BE2C (cell line): ENCODE measurements around the gene ZNF827.

Experiments used
- DNase-seq: peaks from one replicate; pipeline ENCODE4 v3.0.0-alpha.2; 2020
- H3K27me3 ChIP-seq: fragments of 250-450 bp; sonication (Bioruptor Pico); 2 replicates; pipeline ENCODE4 v1.5.1; 2020; ENCODE audit warnings: mild to moderate bottlenecking
- H3K36me3 ChIP-seq: fragments of 250-450 bp; sonication (Bioruptor Pico); 2 replicates; pipeline ENCODE4 v1.5.1; 2020; ENCODE audit warnings: mild to moderate bottlenecking
- H3K4me1 ChIP-seq: fragments of 250-450 bp; sonication (Bioruptor Pico); 2 replicates; pipeline ENCODE4 v1.5.1; 2020
- H3K4me3 ChIP-seq: 2 replicates; pipeline ENCODE4 v1.5.1; 2011; ENCODE audit warnings: low read depth, low read length
- H3K9me3 ChIP-seq: fragments of 250-450 bp; sonication (Bioruptor Pico); 2 replicates; pipeline ENCODE4 v1.5.1; 2020
- CTCF ChIP-seq: IDR thresholded peaks from 2 replicates; pipeline ENCODE4 v1.5.1; 2012; ENCODE audit warnings: mild to moderate bottlenecking, low read depth, low read length

Gene ZNF827

GRCh38 chr4:145815626-145816025 is 123.0 kb downstream of the ZNF827 start:
- H3K9me3 ChIP-seq = no peaks in the 10 kb centered on the region
- no peaks in the 10 kb centered on the region for H3K27me3 ChIP-seq
- TF ChIP-seq CTCF = no peak
- H3K4me1 ChIP-seq = peaks cover 5% of the 10 kb centered on the region; the same call in 1 of the 2 replicates
- H3K36me3 ChIP-seq = peaks cover 3% of the 10 kb centered on the region
- no peak overlapping the region for H3K4me3 ChIP-seq
- DNase-seq = no peak

GRCh38 chr4:145815027-145815612 is 123.5 kb downstream of the ZNF827 start:
- Histone ChIP-seq H3K36me3 (peaks cover 3% of the 10 kb centered on the region), H3K4me3 (no peak overlapping the region), H3K27me3 (no peaks in the 10 kb centered on the region), H3K9me3 (no peaks in the 10 kb centered on the region), H3K4me1 (peaks cover 5% of the 10 kb centered on the region; the same call in 1 of the 2 replicates)
- DNase-seq = no peak
- TF ChIP-seq CTCF = no peak

- Histone ChIP-seq H3K4me1 (peaks cover 5% of the 10 kb centered on the region; the same call in 1 of the 2 replicates), H3K36me3 (peaks cover 3% of the 10 kb centered on the region), H3K9me3 (no peaks in the 10 kb centered on the region), H3K4me3 (no peak overlapping the region), H3K27me3 (no peaks in the 10 kb centered on the region)
- peak; percentile 40 for DNase-seq
- TF ChIP-seq CTCF = no peak
These were observed 124.4 kb downstream of the ZNF827 start for GRCh38 chr4:145814246-145814645.

- H3K27me3 ChIP-seq = no peaks in the 10 kb centered on the region
- H3K36me3 ChIP-seq = peaks cover 3% of the 10 kb centered on the region
- no peak overlapping the region for H3K4me3 ChIP-seq
- peaks cover 10% of the 10 kb centered on the region for H3K4me1 ChIP-seq
- H3K9me3 ChIP-seq = no peaks in the 10 kb centered on the region
- DNase-seq = no peak
- no peak for TF ChIP-seq CTCF
These were observed 125.7 kb downstream of the ZNF827 start for GRCh38 chr4:145812919-145813318.

- peaks cover 14% of the 10 kb centered on the region for H3K4me1 ChIP-seq
- H3K4me3 ChIP-seq = no peak overlapping the region
- H3K9me3 ChIP-seq = no peaks in the 10 kb centered on the region
- no peaks in the 10 kb centered on the region for H3K27me3 ChIP-seq
- TF ChIP-seq CTCF = no peak
- no peaks in the 10 kb centered on the region; the same call in 1 of the 2 replicates for H3K36me3 ChIP-seq
- DNase-seq = no peak
These were observed 129.6 kb downstream of the ZNF827 start for GRCh38 chr4:145808848-145809512.

- peak; percentile 69 for DNase-seq
- H3K4me1 ChIP-seq = peaks cover 8% of the 10 kb centered on the region
- H3K27me3 ChIP-seq = no peaks in the 10 kb centered on the region
- H3K36me3 ChIP-seq = no peaks in the 10 kb centered on the region; the same call in 1 of the 2 replicates
- H3K4me3 ChIP-seq = no peak overlapping the region
- no peaks in the 10 kb centered on the region for H3K9me3 ChIP-seq
- no peak for TF ChIP-seq CTCF
These were observed 130.5 kb downstream of the ZNF827 start for GRCh38 chr4:145808021-145808650.
